Measurements from ENCODE around the gene COTL1. TPM values are rescaled to one million over a fixed set of nuclear protein-coding genes. Genes with fewer than 3 reads are reported as not detected.
"Not testable (repeated sequence)": the region's sequence is repeated elsewhere in the genome, so short reads cannot be mapped to it uniquely, and the experiment has no call there.

Gene COTL1
- polyA plus RNA-seq, 1 donor: 120 TPM

GRCh38 chr16:84531671-84532111 is 86.2 kb downstream of the COTL1 start:
- no peak for DNase-seq

- no peak for DNase-seq
Measured at GRCh38 chr16:84530590-84530989, 87.3 kb downstream of the COTL1 start.

- no peak for DNase-seq
Measured at GRCh38 chr16:84529607-84530006, 88.3 kb downstream of the COTL1 start.

- DNase-seq: no peak
Measured at GRCh38 chr16:84528322-84528721, 89.6 kb downstream of the COTL1 start.

- DNase-seq: no peak
Measured at GRCh38 chr16:84527532-84528269, 90.2 kb downstream of the COTL1 start.

- DNase-seq: no peak
Measured at GRCh38 chr16:84526794-84527531, 90.9 kb downstream of the COTL1 start.

GRCh38 chr16:84524941-84525581 is 92.8 kb downstream of the COTL1 start:
- not testable (repeated sequence) for DNase-seq

GRCh38 chr16:84524346-84524920 is 93.4 kb downstream of the COTL1 start:
- DNase-seq: no peak

GRCh38 chr16:84521497-84521770 is 96.4 kb downstream of the COTL1 start:
- DNase-seq: no peak

GRCh38 chr16:84520725-84521496 is 97.0 kb downstream of the COTL1 start:
- DNase-seq: no peak

GRCh38 chr16:84519855-84520254 is 98.0 kb downstream of the COTL1 start:
- no peak for DNase-seq

- DNase-seq: no peak
Measured at GRCh38 chr16:84518804-84519341, 99.0 kb downstream of the COTL1 start.

- DNase-seq: not testable (repeated sequence)
Measured at GRCh38 chr16:84518220-84518619, 99.7 kb downstream of the COTL1 start.

GRCh38 chr16:84517366-84517765 is 100.5 kb downstream of the COTL1 start:
- DNase-seq: no peak

Other genes with a start within 250 kb of the COTL1 start
- 1.4 TPM for gene ATP2C2, start 249.5 kb downstream of the COTL1 start, polyA plus RNA-seq (ENCODE audit: insufficient read length)
- gene MEAK7, start 113.4 kb downstream of the COTL1 start, polyA plus RNA-seq (ENCODE audit: insufficient read length): 20.3 TPM
- 30.0 TPM for gene KLHL36, start 30.4 kb upstream of the COTL1 start, polyA plus RNA-seq (ENCODE audit: insufficient read length)
- gene USP10, start 81.9 kb upstream of the COTL1 start, polyA plus RNA-seq (ENCODE audit: insufficient read length): 137 TPM
- 6.1 TPM for gene CRISPLD2, start 201.9 kb upstream of the COTL1 start, polyA plus RNA-seq (ENCODE audit: insufficient read length)

Data from left kidney (tissue), 2 donors.